ENCODE data around the gene RNU4-1.

The RNU4-1 gene

DNA sequence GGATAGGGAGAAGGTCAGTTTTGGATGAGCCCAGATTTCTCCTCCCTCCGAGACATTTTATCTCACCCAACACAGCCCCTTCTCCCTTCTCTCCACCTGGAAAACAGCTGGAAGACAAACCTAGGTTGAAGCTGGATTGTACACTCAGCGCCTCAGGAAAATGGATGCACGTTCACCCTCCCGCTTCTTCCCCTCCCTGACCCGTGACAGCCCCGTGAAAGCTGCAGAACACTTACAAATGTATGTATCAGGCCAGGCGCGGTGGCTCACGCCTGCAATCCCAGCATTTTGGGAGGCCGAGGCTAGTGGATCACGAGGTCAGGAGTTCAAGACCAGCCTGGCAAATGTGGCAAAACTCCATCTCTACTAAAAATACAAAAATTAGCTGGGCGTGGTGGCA, 5.5 kb downstream of the RNU4-1 start:
- DNase-seq, result no peak

DNA sequence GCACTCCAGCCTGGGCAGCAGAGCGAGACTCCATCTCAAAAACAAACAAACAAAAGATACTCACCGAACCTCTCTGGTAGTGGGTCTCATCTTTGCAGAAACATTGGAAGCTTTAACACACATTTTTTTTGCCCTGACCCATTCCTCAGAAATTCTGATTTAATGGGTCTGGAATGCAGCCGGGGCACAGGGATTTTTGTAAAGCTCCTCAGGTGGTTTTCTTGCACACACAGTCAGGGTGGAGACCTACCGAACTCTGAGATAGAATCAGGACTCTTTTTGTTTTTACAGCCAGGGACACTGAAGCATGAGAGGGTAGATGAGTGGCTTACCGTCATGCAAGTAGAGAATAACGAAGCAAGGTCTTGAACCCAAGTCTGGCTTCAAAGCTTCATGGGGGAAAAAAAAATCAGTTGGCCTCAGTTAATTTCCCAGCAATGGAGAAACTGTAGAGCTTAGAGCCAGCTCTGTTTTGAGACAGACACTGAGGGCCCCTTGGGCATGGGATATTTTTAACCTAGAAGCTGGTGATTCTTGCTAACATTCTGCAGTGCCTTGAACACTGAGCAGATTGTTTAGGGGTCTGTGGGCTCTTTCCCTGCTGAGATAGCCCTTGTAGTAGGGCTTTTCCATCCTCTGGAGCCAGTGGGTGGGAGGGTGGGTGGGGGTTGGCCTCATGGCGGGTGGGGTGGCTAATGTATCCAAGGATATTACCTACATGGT, 6.1 kb downstream of the RNU4-1 start:
- no peak for DNase-seq

DNA sequence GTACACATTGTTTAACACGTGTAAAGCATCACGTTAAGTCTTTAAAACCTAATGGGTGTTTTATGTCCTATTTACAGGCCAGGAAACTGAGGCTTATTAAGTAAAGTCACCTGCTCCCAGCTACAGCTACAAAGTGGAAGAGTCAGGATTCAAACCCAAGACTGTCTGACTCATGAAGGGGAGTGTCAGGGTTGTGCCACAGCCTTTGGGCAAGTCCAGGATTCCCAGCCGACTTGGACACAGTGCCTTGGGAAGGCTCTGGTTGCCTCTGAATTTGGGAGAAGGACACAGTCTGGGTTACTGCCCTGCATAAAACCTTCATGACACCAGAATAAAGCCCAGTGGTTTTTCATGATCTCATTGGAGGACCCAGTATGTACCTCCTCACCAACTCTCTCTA, 8.7 kb downstream of the RNU4-1 start:
- no peak for DNase-seq

DNA sequence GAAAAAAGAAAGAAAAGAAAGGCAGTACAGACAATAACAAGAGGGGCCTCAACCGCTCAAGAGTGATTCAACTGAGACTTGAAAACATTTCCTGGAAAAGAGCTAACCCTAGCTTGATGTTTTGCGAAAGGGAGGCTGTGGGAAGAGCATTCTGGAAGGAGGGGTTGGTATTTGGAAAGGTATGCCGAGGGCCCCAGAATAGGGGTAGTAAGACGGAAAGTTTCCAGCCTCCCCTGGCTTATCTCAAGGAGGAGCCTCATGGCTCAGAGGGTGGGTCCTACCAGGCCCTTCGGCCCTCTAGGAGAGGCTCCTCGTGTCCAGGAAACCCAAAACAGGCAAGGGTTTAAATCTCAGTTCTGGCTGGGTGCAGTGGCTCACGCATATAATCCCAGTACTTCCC, 9.7 kb downstream of the RNU4-1 start:
- DNase-seq, result no peak

DNA sequence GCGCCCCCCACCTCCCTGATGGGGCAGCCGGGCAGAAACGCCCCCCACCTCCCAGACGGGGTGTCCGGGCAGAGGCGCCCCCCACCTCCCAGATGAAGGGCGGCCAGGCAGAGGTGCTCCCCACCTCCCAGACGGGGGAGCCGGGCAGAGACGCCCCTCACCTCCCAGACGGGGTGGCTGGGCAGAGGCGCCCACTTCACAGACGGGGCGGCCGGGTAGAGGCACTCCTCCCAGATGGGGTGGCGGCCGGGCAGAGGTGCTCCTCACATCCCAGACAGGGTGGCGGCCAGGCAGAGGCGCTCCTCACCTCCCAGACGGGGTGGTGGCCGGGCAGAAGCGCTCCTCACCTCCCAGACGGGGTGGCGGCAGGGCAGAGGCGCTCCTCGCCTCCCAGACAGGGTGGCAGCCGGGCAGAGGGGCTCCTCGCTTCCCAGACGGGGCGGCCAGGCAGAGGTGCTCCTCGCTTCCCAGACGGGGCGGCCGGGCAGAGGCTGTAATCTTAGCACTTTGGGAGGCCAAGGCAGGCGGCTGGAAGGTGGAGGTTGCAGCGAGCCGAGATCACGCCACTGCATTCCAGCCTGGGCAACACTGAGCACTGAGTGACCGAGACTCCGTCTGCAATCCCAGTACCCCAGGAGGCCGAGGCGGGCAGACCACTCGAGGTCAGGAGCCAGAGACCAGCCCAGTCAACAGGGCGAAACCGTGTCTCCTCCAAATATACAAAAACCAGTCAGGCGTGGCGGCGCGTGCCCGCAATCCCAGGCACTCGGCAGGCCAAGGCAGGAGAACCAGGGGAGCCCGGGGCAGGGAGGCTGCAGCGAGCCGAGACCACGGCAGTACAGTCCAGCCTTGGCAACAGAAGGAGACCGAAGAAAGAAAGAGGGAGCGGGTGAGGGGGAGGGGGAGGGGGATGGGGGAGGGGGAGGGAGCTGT, 14.6 kb downstream of the RNU4-1 start:
- no peak for DNase-seq

DNA sequence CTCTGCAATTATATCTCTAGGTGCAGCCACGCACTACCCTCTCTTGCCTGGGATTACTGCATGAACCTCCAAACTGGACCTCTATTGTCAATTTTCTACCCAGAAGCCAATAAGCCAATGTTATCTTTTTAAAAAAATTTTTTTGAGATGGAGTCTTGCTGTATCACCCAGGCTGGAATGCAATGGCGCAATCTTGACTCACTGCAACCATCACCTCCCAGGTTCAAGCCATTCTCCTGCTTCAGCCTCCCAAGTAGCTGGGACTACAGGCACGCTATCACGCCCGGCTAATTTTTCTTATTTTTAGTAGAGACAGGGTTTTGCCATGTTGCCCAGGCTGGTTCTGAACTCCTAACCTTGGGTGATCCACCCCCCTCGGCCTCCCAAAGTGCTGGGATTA, 16.3 kb downstream of the RNU4-1 start:
- no peak for DNase-seq

DNA sequence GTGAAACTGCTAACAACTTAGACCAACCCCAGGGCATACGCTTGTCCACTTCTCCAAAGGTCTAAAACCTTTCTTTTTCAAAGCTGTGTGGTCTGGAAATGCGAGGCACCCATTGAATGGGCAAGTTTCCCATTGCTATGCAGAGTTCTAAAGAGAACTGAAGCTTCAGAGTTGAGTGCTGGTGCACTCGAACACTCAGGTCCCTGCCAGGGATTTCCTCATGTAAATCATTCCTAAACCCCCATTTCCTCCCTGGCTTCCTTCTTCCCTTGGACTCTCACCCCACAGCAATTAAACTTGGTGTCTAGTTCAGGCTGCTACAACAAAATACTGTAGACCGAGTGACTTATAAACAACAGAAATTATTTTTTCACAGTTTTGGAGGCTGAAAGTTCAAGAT, 25.3 kb downstream of the RNU4-1 start:
- DNase-seq, result no peak

DNA sequence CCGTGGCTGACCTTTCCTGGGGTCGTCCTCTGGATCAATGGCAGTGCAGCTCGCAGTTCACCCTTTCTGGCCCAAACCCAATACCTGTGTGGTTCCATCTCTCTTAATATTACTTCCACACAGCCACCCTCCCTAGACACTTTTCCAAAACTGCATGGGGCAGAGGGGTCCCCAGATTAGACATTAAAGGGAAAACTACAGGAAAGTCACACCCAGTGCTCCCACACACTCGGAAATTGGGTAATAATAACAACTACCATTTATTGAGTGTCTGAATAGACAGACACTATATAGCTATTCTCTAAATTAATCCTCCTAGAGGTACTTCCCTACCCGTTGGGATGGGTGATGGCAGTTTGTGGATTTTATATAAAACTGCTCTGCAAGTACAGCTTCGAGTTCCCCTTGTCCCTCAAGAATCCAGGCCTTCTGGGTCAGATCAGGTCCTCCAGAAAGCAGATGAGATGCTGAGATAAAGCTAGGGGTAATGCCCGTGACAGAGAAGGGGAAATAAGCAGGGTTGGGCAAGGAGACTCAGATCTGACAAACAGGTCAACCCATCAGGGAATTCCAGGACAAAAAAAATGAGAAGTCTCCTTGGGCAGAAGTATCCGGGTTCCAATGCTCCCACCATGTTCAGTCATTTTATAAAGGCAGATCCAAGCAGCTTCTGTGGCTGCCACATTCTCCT, 26.7 kb downstream of the RNU4-1 start:
- no peak for DNase-seq

DNA sequence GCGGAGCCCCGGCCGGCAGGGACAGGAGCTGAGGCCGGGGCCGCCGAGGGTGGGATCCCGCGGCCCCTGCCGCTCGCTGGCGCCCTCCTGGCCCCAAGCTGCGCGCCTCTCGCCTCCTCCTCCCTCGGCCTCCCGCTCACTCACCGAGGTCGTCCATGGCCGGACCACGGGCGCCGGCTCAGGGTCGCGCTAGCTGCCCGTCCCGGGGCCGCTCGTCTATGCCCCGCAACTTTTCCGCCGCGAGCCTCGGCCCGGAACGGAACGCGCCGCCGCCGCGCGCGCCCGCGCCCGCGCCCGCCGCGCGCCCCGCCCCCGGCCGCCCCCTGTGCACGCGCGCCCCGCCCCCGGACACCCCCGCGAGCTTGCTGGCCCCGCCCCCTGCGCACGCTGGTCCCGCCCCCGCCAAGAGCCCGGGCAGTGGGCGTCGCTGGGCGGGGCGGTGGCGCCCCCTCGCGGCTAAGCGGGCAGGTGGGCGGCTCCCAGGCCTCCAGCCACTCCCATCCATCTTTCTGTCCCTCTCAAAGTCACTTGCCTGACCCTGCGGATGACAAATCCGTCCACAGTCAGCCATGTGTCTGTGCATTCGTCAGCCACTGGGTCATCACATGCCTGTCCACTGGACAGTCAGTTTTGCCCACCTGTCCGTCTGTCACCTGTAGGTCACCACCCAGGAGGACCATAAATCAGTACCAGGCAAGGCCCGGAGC, 27.4 kb downstream of the RNU4-1 start, which contains the start of gene PXN:
TSS of gene PXN (minus strand) at position 258 of the 707 bp plus-strand sequence. CDS start at position 157, 101 bp downstream.
- peak; percentile 62 to 66 for DNase-seq

DNA sequence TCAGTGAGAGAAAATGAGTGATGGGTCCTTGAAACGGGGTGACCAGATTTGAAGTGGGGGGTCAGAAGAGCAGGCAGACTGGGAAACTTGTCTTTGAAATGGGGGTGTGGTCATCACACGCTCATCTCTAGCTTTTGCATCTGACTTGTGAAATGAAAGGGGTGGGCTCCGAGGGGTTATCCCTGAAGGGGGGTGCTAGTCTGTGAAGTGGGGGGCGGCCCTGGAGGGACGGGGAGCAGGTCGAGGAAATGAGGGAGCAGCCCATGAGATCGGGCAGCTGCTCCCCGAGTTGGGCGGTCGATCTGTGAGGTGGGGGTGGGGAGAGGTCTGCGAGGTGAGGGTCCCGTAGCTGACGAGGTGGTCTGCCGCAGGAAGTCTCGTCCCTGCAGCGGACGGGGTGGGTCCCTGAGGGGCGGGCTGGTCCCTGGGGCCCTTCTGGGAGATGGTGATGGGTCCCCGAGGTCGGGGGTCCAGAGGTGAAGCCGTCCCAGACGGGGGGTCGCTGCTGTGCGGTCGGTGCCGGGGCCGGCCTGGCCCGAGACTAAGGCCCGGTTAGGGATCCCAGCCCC, 28.0 kb downstream of the RNU4-1 start:
- no peak for DNase-seq

DNA sequence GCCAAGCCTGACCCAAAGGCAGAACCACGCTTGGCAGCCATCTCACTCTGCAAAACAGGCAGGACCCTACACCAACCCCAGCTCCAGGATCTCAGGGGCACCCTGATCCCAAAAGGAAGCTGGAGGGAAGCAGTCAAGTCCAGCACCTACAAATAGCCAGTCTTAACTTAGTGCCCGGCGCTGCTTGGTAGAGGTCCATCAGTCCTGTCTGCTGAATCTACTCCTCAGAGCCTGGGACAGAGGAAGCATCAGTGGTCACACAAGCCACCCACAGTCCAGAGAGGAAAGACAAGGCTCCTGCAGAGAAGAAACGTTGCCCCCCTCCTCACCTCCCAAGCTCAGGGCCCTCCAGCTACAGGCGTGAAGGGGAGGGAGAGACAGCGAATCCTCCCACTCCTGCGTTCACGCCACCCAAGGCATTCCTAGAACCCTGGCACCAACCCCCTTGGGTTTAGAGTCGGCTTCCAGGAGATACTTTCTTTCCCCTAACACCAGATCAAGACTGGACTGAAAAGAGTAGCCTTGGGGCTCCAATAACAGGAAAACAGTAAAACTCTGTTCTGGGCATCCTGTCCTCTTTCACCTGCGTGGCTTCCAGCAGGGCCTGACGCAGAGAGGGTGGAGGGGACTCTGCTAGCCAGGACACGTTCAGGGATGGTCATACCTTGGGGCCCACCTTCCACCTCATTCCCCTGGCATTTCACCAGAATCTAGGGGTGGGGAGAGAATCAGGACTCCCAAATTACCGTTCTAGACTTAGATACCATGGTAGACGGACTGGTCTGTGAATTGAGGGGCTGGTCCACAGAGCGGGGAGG, 28.7 kb downstream of the RNU4-1 start:
- no peak for DNase-seq

DNA sequence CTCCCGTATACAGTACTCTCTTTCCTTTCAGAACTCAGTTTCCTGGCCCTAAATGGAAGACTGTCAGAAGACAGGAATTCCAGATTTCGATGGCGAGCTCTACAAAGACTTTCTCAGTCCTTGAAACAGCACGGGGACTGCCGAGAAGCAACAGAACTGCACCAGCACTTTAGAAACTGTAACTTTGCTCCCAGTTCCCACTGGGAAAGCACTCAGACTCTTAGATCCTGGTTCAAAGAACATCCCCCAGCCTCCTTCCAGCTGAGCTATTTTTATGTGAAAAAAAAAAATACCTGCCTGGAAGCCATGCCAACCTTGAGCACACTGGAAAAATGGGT, 29.3 kb downstream of the RNU4-1 start:
- DNase-seq, result no peak

DNA sequence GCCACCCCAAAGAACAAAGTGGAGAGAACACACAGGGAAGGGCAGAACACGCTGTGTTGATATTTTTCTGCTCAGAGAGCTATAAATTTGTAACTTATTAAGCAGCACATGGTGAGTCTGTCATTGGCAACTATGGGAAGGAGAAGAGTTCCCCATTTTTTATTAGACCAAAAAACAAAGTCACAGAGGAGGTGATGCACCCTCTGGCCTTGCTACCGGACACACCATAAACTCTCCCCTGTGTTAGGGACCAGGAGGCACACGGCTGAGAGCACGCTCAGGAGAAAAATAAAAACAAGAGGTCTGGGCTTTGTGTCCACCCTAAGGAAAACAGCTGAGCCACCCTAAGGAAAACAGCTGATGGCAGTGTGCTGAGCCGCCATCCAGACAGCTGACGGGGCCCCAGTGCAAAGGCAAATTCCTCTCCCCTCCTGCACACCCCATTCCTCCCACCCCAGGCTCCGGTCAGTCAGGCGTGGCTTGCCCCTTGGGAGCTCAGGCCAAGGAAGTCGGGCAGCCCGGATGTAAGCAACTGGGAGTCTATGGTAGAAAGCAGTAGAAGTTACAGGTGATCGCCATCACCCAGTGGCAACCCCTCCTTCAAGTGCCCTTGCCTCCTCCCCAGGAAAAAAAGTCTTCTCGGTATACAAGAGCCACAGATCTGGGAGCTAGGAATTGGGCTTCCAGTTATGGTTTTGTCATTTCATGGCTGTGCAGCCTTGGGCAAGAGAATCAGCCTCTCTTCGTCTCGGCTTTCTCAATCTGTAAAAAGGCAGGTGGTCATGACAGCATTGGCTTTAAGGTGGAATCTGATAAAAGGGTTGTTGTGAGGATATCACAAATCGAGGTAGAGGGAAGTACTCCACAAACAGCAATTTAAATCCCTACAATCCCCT, 29.9 kb downstream of the RNU4-1 start:
- DNase-seq, result no peak

DNA sequence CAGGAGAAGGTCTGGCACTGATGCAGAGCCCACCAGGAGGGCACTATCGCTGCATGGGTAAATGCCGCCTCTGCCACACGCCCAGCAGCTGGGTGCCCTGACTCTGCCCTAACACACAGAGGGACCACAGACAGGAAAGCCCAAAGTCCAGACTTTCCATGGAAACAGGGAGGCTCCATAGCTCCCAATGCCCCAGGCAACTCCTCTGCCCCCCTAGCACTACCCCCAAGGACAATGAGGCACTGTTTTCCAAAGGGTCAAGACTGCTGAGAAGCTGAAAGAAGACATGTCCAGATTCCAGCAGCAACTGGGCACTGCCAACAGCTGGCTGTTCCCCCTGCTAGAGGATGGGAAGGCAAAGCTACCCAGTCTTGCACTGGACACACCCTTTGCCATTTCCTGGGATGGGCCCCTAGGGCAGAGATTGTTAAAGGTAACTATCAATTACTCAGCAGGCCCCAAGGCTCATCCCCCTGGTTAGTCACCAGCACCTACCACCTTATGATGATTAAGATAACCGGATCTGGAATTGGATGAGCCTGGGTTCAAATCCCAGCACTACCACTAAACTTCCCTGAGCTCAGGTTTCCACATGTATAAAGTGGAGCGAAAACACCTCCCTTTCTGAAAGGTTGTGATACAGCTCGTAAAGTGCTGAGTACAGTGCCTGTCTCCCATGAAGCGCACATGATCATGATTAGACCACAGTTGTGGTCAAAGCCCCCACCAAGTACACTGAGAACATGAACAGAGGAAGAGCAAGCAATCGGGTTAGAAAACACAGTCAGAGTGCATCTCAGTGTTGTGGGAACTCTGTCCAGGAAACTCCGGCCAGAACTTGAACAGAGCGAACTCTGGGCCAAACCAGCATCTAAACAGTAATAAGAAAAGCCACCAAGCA, 30.8 kb downstream of the RNU4-1 start:
- no peak for DNase-seq

DNA sequence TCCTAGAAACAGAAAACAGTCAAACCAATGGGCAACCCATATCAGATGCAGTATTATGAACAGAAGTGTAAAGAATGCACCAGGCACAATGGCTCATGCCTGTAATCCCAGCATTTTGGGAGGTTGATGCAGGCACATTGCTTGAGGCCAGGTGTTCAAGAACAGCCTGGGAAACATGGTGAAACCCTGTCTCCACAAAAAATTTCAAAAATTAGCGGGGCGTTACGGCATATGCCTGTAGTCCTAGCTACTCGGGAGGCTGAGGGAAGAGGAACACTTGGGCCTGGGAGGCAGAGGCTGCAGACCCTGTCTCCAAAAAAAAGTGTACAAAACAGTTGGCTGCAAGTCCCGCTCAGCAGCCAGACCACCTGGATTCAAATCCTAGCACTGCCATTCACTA, 32.4 kb downstream of the RNU4-1 start:
- no peak for DNase-seq

DNA sequence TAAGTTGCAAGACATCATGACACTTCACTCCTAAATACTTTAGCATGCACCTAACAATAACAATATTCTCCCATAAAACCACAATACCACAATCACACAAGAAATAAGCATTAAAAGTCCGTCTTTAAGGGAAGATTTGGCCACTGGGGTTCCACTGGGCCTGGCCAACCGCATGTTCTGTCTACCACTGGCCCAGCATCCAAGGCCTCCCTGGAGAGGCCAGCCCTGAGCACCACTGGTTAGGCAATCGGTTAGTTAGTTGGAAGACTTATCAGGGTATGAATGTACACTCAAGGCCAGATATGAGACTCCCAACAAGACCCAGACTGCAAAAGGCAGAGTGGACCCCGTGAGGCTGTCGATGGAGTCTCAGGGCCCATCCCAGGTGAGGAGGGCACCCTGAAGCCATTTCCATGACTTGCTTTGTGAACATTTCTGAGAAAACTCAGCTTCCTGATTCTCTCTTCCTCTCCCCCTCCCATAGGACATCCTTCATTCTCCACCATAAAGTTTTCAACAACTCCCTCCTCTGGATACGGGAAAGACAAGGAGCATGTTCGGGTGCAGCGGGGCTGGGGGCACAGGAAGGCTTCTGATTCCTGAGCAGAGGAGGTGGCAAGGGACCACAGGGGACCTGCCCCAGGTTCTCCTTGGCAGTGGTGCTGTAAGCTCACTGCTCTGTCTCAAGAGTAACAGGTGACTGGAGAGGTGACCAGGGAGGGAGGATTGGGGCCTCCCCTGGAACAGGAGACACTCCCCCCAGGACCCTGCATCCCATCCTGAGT, 33.4 kb downstream of the RNU4-1 start:
- no peak for DNase-seq

DNA sequence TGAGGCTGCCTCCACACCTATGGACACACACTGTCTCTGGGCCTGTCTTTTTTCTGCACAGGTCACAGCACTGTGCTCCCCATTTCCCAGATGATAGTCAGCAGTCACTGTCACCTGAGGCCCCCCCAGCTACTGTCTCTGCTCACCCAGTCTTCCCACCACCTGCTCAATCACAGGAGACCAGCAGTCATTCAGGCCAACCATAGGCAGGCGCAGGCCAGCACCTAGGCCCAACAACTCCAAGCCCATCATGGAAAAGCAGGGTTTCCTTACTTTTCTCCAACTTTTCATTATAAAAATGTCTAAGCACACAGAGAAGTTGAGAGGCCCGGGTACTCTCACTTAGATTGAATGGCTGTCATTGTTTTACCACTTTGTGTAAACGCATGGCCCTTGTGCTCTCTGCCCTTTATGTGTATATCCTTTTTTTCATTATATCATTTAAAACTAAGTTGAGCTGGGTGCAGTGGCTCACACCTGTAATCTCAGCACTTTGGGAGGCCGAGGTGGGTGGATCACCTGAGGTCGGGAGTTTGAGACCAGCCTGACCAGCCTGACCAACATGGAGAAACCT, 34.6 kb downstream of the RNU4-1 start:
- no peak for DNase-seq
